HEK293 (cell line): Measurements from ENCODE around the gene FIBCD1.

Experiments
- CTCF ChIA-PET: fragments of 350-600 bp; formaldehyde crosslinking; extraction: SDS; loops from one replicate; lab custom pipeline; 2021; ENCODE audit warnings: antibody characterized with exemption; lab: Yijun Ruan, JAX
- POLR2A ChIA-PET: fragments of 300-600 bp; formaldehyde crosslinking; extraction: SDS; loops from one replicate; lab custom pipeline; 2020; ENCODE audit warnings: antibody characterized with exemption, inconsistent platforms; lab: Yijun Ruan, JAX
- H3K27ac ChIP-seq: fragments of 200-500 bp; sonication (Bioruptor generic); 2 replicates; pipeline ENCODE4 v1.5.1; 2014; ENCODE audit warnings: low read depth, low read length, control low read depth, inconsistent platforms; ENCODE audit errors: extremely low read depth
- H3K36me3 ChIP-seq, 2 experiments: fragments of 200-500 bp in 1 of 2; sonication (Bioruptor generic) in 1 of 2; 1 replicate in 1 of 2; 2 replicates in 1 of 2; pipeline ENCODE4 v1.5.1; 2014 to 2017; ENCODE audit warnings: inconsistent platforms in 2 of 2, low read length in 2 of 2; ENCODE audit not compliant: control insufficient read depth in 2 of 2, insufficient read depth in 1 of 2
- H3K4me1 ChIP-seq: fragments of 200-500 bp; sonication (Bioruptor generic); 2 replicates; pipeline ENCODE4 v1.5.1; 2014; ENCODE audit warnings: mild to moderate bottlenecking, low read length, inconsistent platforms; ENCODE audit not compliant: control insufficient read depth, insufficient read depth
- H3K4me3 ChIP-seq: 2 replicates; pipeline ENCODE4 v1.5.1; 2011; ENCODE audit warnings: low read depth, mild to moderate bottlenecking, control low read depth, low read length, moderate library complexity
- H3K9me3 ChIP-seq: fragments of 200-500 bp; sonication (Bioruptor generic); 2 replicates; pipeline ENCODE4 v1.5.1; 2014; ENCODE audit warnings: low read depth, low read length, inconsistent platforms; ENCODE audit not compliant: control insufficient read depth, insufficient read depth
- BCL11A ChIP-seq: fragments of 450-650 bp; formaldehyde crosslinking; IDR thresholded peaks from 2 replicates; pipeline ENCODE4 v1.5.1; 2016; ENCODE audit warnings: low read depth, missing biosample characterization, missing genetic modification characterization
- ELK4 ChIP-seq: IDR thresholded peaks from 2 replicates; pipeline ENCODE4 v1.6.1; 2011; ENCODE audit warnings: mild to moderate bottlenecking, low read depth, low read length, borderline replicate concordance
- HOXC10 ChIP-seq: sonication (generic); formaldehyde crosslinking; IDR thresholded peaks from 2 replicates; pipeline ENCODE4 v1.8.1; 2023; ENCODE audit warnings: mild to moderate bottlenecking, missing genetic modification reagents
- INSM2 ChIP-seq: fragments of 450-650 bp; formaldehyde crosslinking; IDR thresholded peaks from 2 replicates; pipeline ENCODE4 v1.5.1; 2016; ENCODE audit warnings: missing biosample characterization, missing genetic modification characterization
- SALL2 ChIP-seq: fragments of 450-650 bp; formaldehyde crosslinking; IDR thresholded peaks from 2 replicates; pipeline ENCODE4 v1.5.0; 2017; ENCODE audit warnings: missing biosample characterization, mild to moderate bottlenecking, missing genetic modification characterization, borderline replicate concordance
- SCRT2 ChIP-seq: fragments of 450-650 bp; formaldehyde crosslinking; IDR thresholded peaks from 2 replicates; pipeline ENCODE4 v1.5.1; 2016; ENCODE audit warnings: missing biosample characterization, missing genetic modification characterization
- ZBTB17 ChIP-seq: fragments of 450-650 bp; formaldehyde crosslinking; IDR thresholded peaks from 2 replicates; pipeline ENCODE4 v1.5.1; 2016; ENCODE audit warnings: missing biosample characterization, missing genetic modification characterization
- ZBTB8A ChIP-seq: fragments of 450-650 bp; formaldehyde crosslinking; IDR thresholded peaks from 2 replicates; pipeline ENCODE4 v1.5.1; 2016; ENCODE audit warnings: missing biosample characterization, missing genetic modification characterization
- ZFP69B ChIP-seq: fragments of 450-650 bp; formaldehyde crosslinking; IDR thresholded peaks from 2 replicates; pipeline ENCODE4 v1.5.1; 2016; ENCODE audit warnings: missing biosample characterization, missing genetic modification characterization
- ZNF157 ChIP-seq: fragments of 450-650 bp; formaldehyde crosslinking; IDR thresholded peaks from 2 replicates; pipeline ENCODE4 v1.5.1; 2016; ENCODE audit warnings: missing biosample characterization, missing genetic modification characterization
- ZNF24 ChIP-seq: fragments of 450-650 bp; formaldehyde crosslinking; IDR thresholded peaks from 2 replicates; pipeline ENCODE4 v1.5.1; 2016; ENCODE audit warnings: missing biosample characterization, missing genetic modification characterization
- ZNF335 ChIP-seq: fragments of 450-650 bp; formaldehyde crosslinking; conservative IDR thresholded peaks from 2 replicates; pipeline ENCODE4 v1.5.1; 2016; ENCODE audit warnings: missing biosample characterization, missing genetic modification characterization
- ZNF37A ChIP-seq: fragments of 450-650 bp; IDR thresholded peaks from 2 replicates; pipeline ENCODE4 v1.5.1; 2018; ENCODE audit warnings: missing biosample characterization, missing genetic modification characterization
- ZNF48 ChIP-seq: fragments of 450-650 bp; formaldehyde crosslinking; IDR thresholded peaks from 2 replicates; pipeline ENCODE4 v1.5.1; 2016; ENCODE audit warnings: missing biosample characterization, missing genetic modification characterization
- ZNF488 ChIP-seq: fragments of 450-650 bp; formaldehyde crosslinking; IDR thresholded peaks from 2 replicates; pipeline ENCODE4 v1.5.1; 2016; ENCODE audit warnings: missing biosample characterization, missing genetic modification characterization
- ZNF777 ChIP-seq: fragments of 450-650 bp; formaldehyde crosslinking; IDR thresholded peaks from 2 replicates; pipeline ENCODE4 v1.5.1; 2017; ENCODE audit warnings: missing biosample characterization, missing genetic modification characterization, borderline replicate concordance
- ZNF837 ChIP-seq: fragments of 450-650 bp; formaldehyde crosslinking; IDR thresholded peaks from 2 replicates; pipeline ENCODE4 v1.5.1; 2016; ENCODE audit warnings: missing biosample characterization, missing genetic modification characterization

Gene FIBCD1

GRCh38 chr9:130879863-130880411 is 59.1 kb downstream of the FIBCD1 start:
- no peaks in the 10 kb centered on the region for H3K9me3 ChIP-seq
- ChIA-PET POLR2A (no interaction called here), CTCF (interaction anchor here (1.5 to 6.0 kb wide), 2 partner anchors 12 to 166 kb away, joined by 5 to 85 read pairs; no protein-coding TSS in a partner anchor)
- TF ChIP-seq ZBTB17 (tag by site-specific recombination): no peak
- no peak overlapping the region for H3K4me3 ChIP-seq
- no peak overlapping the region for H3K27ac ChIP-seq
- H3K36me3 ChIP-seq: peaks cover 0 to 80% of the 10 kb centered on the region in 2 experiments; a peak in 2 of 3 replicates
- no peaks in the 10 kb centered on the region for H3K4me1 ChIP-seq

GRCh38 chr9:130878295-130878694 is 60.8 kb downstream of the FIBCD1 start:
- POLR2A ChIA-PET: no interaction called here
- H3K4me3 ChIP-seq: no peak overlapping the region
- H3K27ac ChIP-seq: no peak overlapping the region
- H3K36me3 ChIP-seq: peaks cover 0 to 80% of the 10 kb centered on the region in 2 experiments; a peak in 2 of 3 replicates
- no peaks in the 10 kb centered on the region for H3K4me1 ChIP-seq
- CTCF ChIA-PET: interaction anchor here (0.6 to 6.0 kb wide), 4 partner anchors 10 to 177 kb away, joined by 3 to 85 read pairs (median 3); no protein-coding TSS in a partner anchor
- no peaks in the 10 kb centered on the region for H3K9me3 ChIP-seq
- TF ChIP-seq ZNF488 (tag by site-specific recombination) (no peak), ELK4 (no peak), ZNF24 (tag by site-specific recombination) (no peak), ZNF837 (tag by site-specific recombination) (no peak), INSM2 (tag by site-specific recombination) (no peak)

GRCh38 chr9:130877300-130877699 is 61.7 kb downstream of the FIBCD1 start:
- Histone ChIP-seq H3K4me1 (no peaks in the 10 kb centered on the region), H3K9me3 (no peaks in the 10 kb centered on the region)
- TF ChIP-seq ZNF335 (tag by site-specific recombination) (no peak), ZNF48 (tag by site-specific recombination) (no peak), BCL11A (no peak), SALL2 (tag by site-specific recombination) (no peak), ZNF157 (tag by site-specific recombination) (no peak), ZFP69B (tag by site-specific recombination) (no peak), HOXC10 (CRISPR knock-in tag) (no peak), ZNF37A (tag by site-specific recombination) (no peak), ZBTB8A (tag by site-specific recombination) (no peak), ZNF777 (tag by site-specific recombination) (no peak), SCRT2 (tag by site-specific recombination) (no peak)
- TF ChIP-seq, all 188 proteins: peak for 0
- ChIA-PET POLR2A (no interaction called here), CTCF (interaction anchor here (0.6 to 6.0 kb wide), 4 partner anchors 9 to 176 kb away, joined by 3 to 85 read pairs (median 4); no protein-coding TSS in a partner anchor)
- Histone ChIP-seq H3K27ac (no peak overlapping the region), H3K4me3 (no peak overlapping the region), H3K36me3 (peaks cover 0 to 83% of the 10 kb centered on the region in 2 experiments; a peak in 2 of 3 replicates)
